K562 (cell line): ENCODE results near the gene PRKCQ. TPM values are rescaled to one million over a fixed set of nuclear protein-coding genes. Genes with fewer than 3 reads are reported as not detected.

Experiments
- BCOR ChIP-seq: fragments of 450-650 bp; IDR thresholded peaks from 2 replicates; pipeline ENCODE4 v1.6.1; 2016
- CBX1 ChIP-seq: sonication (generic); IDR thresholded peaks from 2 replicates; pipeline ENCODE4 v1.6.1; 2016; ENCODE audit warnings: antibody characterized with exemption, low read depth, mild to moderate bottlenecking
- CBX3 ChIP-seq, 2 experiments: IDR thresholded peaks; 1 replicate in 1 of 2; 2 replicates in 1 of 2; pipeline ENCODE4 v1.6.1; 2012; ENCODE audit warnings: inconsistent platforms in 2 of 2, low read length in 2 of 2, borderline replicate concordance in 1 of 2, control low read depth in 1 of 2
- CREM ChIP-seq: IDR thresholded peaks from 2 replicates; pipeline ENCODE4 v1.6.1; 2014; ENCODE audit warnings: antibody characterized with exemption, low read depth
- DACH1 ChIP-seq: fragments of 450-650 bp; IDR thresholded peaks from 2 replicates; pipeline ENCODE4 v1.6.1; 2018; ENCODE audit not compliant: partially characterized antibody
- KLF1 ChIP-seq: fragments of 450-650 bp; IDR thresholded peaks from 2 replicates; pipeline ENCODE4 v1.6.1; 2016; ENCODE audit warnings: missing genetic modification characterization, missing compliant biosample characterization
- MAZ ChIP-seq, 2 experiments: fragments of 450-650 bp in 1 of 2; sonication (generic) in 1 of 2; formaldehyde crosslinking; IDR thresholded peaks in 1 of 2; conservative IDR thresholded peaks in 1 of 2; 2 replicates each; pipeline versions ENCODE4 v1.4.0 to v1.5.0; 2020; ENCODE audit warnings: mild to moderate bottlenecking in 1 of 2, missing genetic modification reagents in 1 of 2
- MECOM ChIP-seq: fragments of 250-450 bp; sonication (Bioruptor Pico); IDR thresholded peaks from 2 replicates; pipeline ENCODE4 v1.8.0; 2022; ENCODE audit warnings: inconsistent platforms
- RBM25 ChIP-seq: fragments of 200-400 bp; formaldehyde crosslinking; IDR thresholded peaks from 2 replicates; pipeline ENCODE4 v1.6.1; 2018; ENCODE audit warnings: low read length, low read depth, moderate library complexity; ENCODE audit not compliant: severe bottlenecking
- TAF7 ChIP-seq: fragments of 450-650 bp; IDR thresholded peaks from 2 replicates; pipeline ENCODE4 v1.6.1; 2016; ENCODE audit warnings: missing genetic modification characterization, missing compliant biosample characterization
- ZFP30 ChIP-seq: fragments of 250-450 bp; sonication (Bioruptor Pico); IDR thresholded peaks from 2 replicates; pipeline ENCODE4 v1.8.0; 2022; ENCODE audit warnings: moderate library complexity, mild to moderate bottlenecking, inconsistent platforms, borderline replicate concordance
- ZNF140 ChIP-seq: fragments of 250-450 bp; sonication (Bioruptor Pico); IDR thresholded peaks from 2 replicates; pipeline ENCODE4 v1.8.0; 2021; ENCODE audit warnings: moderate library complexity, mild to moderate bottlenecking, inconsistent platforms
- ZNF184 ChIP-seq: sonication (generic); formaldehyde crosslinking; IDR thresholded peaks from 2 replicates; pipeline ENCODE4 v1.5.0; 2020; ENCODE audit warnings: missing genetic modification reagents
- ZNF445 ChIP-seq: fragments of 250-450 bp; sonication (Bioruptor Pico); IDR thresholded peaks from 2 replicates; pipeline ENCODE4 v1.4.0; 2020; ENCODE audit warnings: low read depth, mild to moderate bottlenecking, moderate library complexity
- ZNF507 ChIP-seq: conservative IDR thresholded peaks from 2 replicates; pipeline ENCODE4 v1.6.1; 2017; ENCODE audit warnings: missing genetic modification characterization, missing compliant biosample characterization
- ZNF717 ChIP-seq: fragments of 250-450 bp; sonication (Bioruptor Pico); IDR thresholded peaks from 2 replicates; pipeline ENCODE4 v1.5.0; 2021
- ZNF766 ChIP-seq: fragments of 200-800 bp; sonication (Bioruptor generic); conservative IDR thresholded peaks from 2 replicates; pipeline ENCODE4 v1.6.1; 2016; ENCODE audit warnings: missing genetic modification characterization, missing compliant biosample characterization
- ZNF77 ChIP-seq: fragments of 250-450 bp; sonication (Bioruptor Pico); IDR thresholded peaks from 2 replicates; pipeline ENCODE4 v1.5.0; 2020
- polyA plus RNA-seq, 8 experiments: library from polyadenylated mRNA; depleted of rRNA in 4 of 8; stranded (reverse) in 5 of 8; unstranded in 3 of 8; fragments of >200 nt; fragmentation: Nextera tagmentation in 2 of 8; fragmentation: Illumina TruSeq in 1 of 8; extraction: Ambion mirVana in 2 of 8; extraction: Trizol in 1 of 8; gene quantifications; 2 replicates each; pipeline versions ENCODE4 v1.2.1 to v1.2.3, GENCODE V29; 2011 to 2014; ENCODE audit warnings: inconsistent platforms in 1 of 8, missing spikeins in 1 of 8
- total RNA-seq, 7 experiments: library from RNA; depleted of rRNA in 6 of 7; stranded (reverse); fragments of >200 nt in 6 of 7; fragmentation: Illumina TruSeq in 2 of 7; extraction: Trizol in 2 of 7; gene quantifications; 2 replicates each; pipeline versions ENCODE4 v1.2.1 to v1.2.3, GENCODE V29; 2011 to 2021; ENCODE audit warnings: low replicate concordance in 1 of 7
- TF ChIP-seq, protein P1 (sequence below): fragments of 250-450 bp; sonication (Bioruptor Pico); IDR thresholded peaks from 2 replicates; pipeline ENCODE4 v1.4.0; 2020; ENCODE audit warnings: mild to moderate bottlenecking, moderate library complexity, borderline replicate concordance
- TF ChIP-seq, protein P2 (sequence below): fragments of 250-450 bp; sonication (Bioruptor Pico); IDR thresholded peaks from 2 replicates; pipeline ENCODE4 v1.8.0; 2021; ENCODE audit warnings: moderate library complexity, mild to moderate bottlenecking, inconsistent platforms
- TF ChIP-seq, protein P3 (sequence below): sonication (generic); formaldehyde crosslinking; IDR thresholded peaks from 2 replicates; pipeline ENCODE4 v1.8.0; 2022; ENCODE audit warnings: mild to moderate bottlenecking, missing genetic modification reagents
- TF ChIP-seq, protein P4 (sequence below): fragments of 250-450 bp; sonication (Bioruptor Pico); IDR thresholded peaks from 2 replicates; pipeline ENCODE4 v1.5.0; 2022; ENCODE audit warnings: mild to moderate bottlenecking

Gene PRKCQ
- total and polyA plus RNA-seq, 9 of the 15 experiments (the other 6 are each of a cell fraction or from before 2014, with no cell fraction given) = 4.4 to 23.3 (median 14.6) TPM

DNA sequence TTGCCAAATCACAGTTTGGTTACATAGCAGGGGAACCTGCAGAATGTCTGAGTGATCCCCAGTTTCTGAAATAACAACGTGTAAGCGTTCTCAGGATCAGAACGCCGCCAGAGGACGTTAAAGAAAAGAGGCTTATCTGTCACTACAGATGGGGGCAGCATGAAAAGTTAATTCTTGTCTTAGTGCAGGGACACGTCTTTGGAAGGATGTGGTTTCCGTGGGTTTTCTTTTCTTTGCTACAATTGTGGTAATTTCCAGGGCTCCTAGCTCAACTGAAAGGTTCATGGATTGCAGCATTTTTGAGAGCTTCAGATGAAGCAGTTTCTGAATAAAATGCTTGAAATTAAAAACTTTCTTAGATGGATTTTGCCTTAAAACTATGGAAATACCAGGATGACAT lies 106.6 kb downstream of the PRKCQ start (continued):
- TF ChIP-seq, protein P1, sequence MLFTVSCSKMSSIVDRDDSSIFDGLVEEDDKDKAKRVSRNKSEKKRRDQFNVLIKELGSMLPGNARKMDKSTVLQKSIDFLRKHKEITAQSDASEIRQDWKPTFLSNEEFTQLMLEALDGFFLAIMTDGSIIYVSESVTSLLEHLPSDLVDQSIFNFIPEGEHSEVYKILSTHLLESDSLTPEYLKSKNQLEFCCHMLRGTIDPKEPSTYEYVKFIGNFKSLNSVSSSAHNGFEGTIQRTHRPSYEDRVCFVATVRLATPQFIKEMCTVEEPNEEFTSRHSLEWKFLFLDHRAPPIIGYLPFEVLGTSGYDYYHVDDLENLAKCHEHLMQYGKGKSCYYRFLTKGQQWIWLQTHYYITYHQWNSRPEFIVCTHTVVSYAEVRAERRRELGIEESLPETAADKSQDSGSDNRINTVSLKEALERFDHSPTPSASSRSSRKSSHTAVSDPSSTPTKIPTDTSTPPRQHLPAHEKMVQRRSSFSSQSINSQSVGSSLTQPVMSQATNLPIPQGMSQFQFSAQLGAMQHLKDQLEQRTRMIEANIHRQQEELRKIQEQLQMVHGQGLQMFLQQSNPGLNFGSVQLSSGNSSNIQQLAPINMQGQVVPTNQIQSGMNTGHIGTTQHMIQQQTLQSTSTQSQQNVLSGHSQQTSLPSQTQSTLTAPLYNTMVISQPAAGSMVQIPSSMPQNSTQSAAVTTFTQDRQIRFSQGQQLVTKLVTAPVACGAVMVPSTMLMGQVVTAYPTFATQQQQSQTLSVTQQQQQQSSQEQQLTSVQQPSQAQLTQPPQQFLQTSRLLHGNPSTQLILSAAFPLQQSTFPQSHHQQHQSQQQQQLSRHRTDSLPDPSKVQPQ = no peak
- TF ChIP-seq ZNF766 = peak; percentile 31
- no peak for TF ChIP-seq KLF1
- TF ChIP-seq ZNF507 (tag) = no peak
- no peak for TF ChIP-seq ZNF184 (CRISPR knock-in tag)
- TF ChIP-seq ZFP30 (CRISPR knock-in tag) = no peak
- peak in 1 of 2 experiments; percentile 73; a peak in 1 of 3 replicates for TF ChIP-seq CBX3 (IDR thresholded peaks at IDR 0.05; ENCODE audit: borderline replicate concordance in 1 of 2, low read length in 2 of 2)
- peak; percentile 32 for TF ChIP-seq DACH1
- no peak for TF ChIP-seq ZNF140 (CRISPR knock-in tag)
- TF ChIP-seq ZNF717 (CRISPR knock-in tag) = no peak
- peak; percentile 84 for TF ChIP-seq CREM
- TF ChIP-seq, protein P2, sequence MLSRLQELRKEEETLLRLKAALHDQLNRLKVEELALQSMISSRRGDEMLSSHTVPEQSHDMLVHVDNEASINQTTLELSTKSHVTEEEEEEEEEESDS (CRISPR knock-in tag) = no peak
- TF ChIP-seq MECOM (CRISPR knock-in tag) = no peak
- TF ChIP-seq, protein P3, sequence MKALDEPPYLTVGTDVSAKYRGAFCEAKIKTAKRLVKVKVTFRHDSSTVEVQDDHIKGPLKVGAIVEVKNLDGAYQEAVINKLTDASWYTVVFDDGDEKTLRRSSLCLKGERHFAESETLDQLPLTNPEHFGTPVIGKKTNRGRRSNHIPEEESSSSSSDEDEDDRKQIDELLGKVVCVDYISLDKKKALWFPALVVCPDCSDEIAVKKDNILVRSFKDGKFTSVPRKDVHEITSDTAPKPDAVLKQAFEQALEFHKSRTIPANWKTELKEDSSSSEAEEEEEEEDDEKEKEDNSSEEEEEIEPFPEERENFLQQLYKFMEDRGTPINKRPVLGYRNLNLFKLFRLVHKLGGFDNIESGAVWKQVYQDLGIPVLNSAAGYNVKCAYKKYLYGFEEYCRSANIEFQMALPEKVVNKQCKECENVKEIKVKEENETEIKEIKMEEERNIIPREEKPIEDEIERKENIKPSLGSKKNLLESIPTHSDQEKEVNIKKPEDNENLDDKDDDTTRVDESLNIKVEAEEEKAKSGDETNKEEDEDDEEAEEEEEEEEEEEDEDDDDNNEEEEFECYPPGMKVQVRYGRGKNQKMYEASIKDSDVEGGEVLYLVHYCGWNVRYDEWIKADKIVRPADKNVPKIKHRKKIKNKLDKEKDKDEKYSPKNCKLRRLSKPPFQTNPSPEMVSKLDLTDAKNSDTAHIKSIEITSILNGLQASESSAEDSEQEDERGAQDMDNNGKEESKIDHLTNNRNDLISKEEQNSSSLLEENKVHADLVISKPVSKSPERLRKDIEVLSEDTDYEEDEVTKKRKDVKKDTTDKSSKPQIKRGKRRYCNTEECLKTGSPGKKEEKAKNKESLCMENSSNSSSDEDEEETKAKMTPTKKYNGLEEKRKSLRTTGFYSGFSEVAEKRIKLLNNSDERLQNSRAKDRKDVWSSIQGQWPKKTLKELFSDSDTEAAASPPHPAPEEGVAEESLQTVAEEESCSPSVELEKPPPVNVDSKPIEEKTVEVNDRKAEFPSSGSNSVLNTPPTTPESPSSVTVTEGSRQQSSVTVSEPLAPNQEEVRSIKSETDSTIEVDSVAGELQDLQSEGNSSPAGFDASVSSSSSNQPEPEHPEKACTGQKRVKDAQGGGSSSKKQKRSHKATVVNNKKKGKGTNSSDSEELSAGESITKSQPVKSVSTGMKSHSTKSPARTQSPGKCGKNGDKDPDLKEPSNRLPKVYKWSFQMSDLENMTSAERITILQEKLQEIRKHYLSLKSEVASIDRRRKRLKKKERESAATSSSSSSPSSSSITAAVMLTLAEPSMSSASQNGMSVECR (CRISPR knock-in tag) = no peak
- TF ChIP-seq MAZ (CRISPR knock-in tag; conservative IDR thresholded peaks at IDR 0.05 in 1 of 2, IDR thresholded peaks at IDR 0.05 in 1 of 2) = peak; percentile 45 to 60
- TF ChIP-seq ZNF445 (CRISPR knock-in tag) = no peak
- TF ChIP-seq, protein P4, sequence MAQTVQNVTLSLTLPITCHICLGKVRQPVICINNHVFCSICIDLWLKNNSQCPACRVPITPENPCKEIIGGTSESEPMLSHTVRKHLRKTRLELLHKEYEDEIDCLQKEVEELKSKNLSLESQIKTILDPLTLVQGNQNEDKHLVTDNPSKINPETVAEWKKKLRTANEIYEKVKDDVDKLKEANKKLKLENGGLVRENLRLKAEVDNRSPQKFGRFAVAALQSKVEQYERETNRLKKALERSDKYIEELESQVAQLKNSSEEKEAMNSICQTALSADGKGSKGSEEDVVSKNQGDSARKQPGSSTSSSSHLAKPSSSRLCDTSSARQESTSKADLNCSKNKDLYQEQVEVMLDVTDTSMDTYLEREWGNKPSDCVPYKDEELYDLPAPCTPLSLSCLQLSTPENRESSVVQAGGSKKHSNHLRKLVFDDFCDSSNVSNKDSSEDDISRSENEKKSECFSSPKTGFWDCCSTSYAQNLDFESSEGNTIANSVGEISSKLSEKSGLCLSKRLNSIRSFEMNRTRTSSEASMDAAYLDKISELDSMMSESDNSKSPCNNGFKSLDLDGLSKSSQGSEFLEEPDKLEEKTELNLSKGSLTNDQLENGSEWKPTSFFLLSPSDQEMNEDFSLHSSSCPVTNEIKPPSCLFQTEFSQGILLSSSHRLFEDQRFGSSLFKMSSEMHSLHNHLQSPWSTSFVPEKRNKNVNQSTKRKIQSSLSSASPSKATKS (CRISPR knock-in tag) = no peak
- TF ChIP-seq RBM25 = no peak
- TF ChIP-seq CBX1 = no peak
- no peak for TF ChIP-seq BCOR
- TF ChIP-seq ZNF77 (CRISPR knock-in tag) = no peak
- TF ChIP-seq TAF7 (tag) = no peak
